Measurements from ENCODE around the gene PPP2R5C.

- TF ChIP-seq EZH2 (IDR thresholded peaks at IDR 0.05) (no peak), POLR2AphosphoS5 (IDR thresholded peaks at IDR 0.05; ENCODE audit: borderline replicate concordance, low read depth, low read length) (no peak)
Observed at GRCh38 chr14:101783260-101784016, 21.9 kb downstream of the PPP2R5C start.

Measured in SK-N-MC (cell line).